ENCODE data around the gene NOTCH2.

NOTCH2 gene

DNA sequence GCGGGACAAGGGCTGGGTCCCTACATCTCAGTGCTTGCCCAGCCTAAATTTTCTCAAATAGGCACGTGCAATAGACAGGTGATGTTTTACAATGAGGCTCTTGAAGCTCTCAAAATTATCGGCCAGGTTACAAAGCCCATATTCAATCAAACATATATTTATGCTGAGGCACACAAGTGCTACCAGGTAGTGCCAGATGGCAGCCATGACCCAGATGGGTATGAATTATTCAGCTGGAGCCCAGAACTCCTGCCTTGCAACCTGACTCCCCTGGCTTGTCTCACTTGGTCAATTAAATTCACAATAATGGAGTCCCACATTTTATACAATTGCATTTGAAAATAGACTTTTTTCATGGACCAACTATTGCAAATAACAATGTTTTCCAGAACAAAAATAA lies 160.8 kb downstream of the NOTCH2 start:
- Histone ChIP-seq H3K18ac (ENCODE audit: low read length) (no peak overlapping the region), H3K27ac (ENCODE audit: low read depth, low read length) (no peak overlapping the region), H3K4me3 (ENCODE audit: low read depth, low read length) (no peak overlapping the region), H3K4ac (ENCODE audit: low read depth, low read length) (no peak overlapping the region), H3K79me1 (ENCODE audit: low read length) (no peaks in the 10 kb centered on the region), H2BK5ac (ENCODE audit: low read depth, low read length, poor library complexity) (no peak overlapping the region), H2AK5ac (ENCODE audit: low read length) (no peak overlapping the region), H3K4me2 (ENCODE audit: low read length) (no peak overlapping the region), H4K91ac (ENCODE audit: low read depth, low read length) (no peak overlapping the region), H2BK12ac (ENCODE audit: low read length) (no peak overlapping the region), H3K9ac (ENCODE audit: low read length) (no peak overlapping the region), H2BK120ac (ENCODE audit: insufficient read depth, low read length, poor library complexity) (no peak overlapping the region), H3K9me3 (ENCODE audit: insufficient read depth, low read depth, low read length) (peaks cover 6% of the 10 kb centered on the region), H3K36me3 (ENCODE audit: control insufficient read depth in 1 of 2, insufficient read depth in 2 of 2, low read length in 2 of 2) (no peaks in the 10 kb centered on the region), H3K27me3 (ENCODE audit: insufficient read depth, low read length) (no peaks in the 10 kb centered on the region), H3K4me1 (ENCODE audit: control insufficient read depth in 1 of 2, insufficient read depth in 2 of 2, low read length in 2 of 2) (no peaks in the 10 kb centered on the region), H2AFZ (ENCODE audit: insufficient read depth, low read length, poor library complexity) (no peak overlapping the region), H4K12ac (ENCODE audit: low read depth, low read length) (no peak overlapping the region), H3K79me2 (ENCODE audit: control insufficient read depth, insufficient read depth, low read length, poor library complexity) (no peaks in the 10 kb centered on the region), H3K23ac (ENCODE audit: low read length) (no peak overlapping the region), H3K14ac (ENCODE audit: low read length) (no peak overlapping the region), H4K8ac (ENCODE audit: low read depth, low read length) (no peak overlapping the region)
- no CpG with 5 or more reads among the region's 3 CpGs for WGBS (ENCODE audit: extremely low coverage, insufficient coverage, insufficient read length)
- DNase-seq, result no peak

DNA sequence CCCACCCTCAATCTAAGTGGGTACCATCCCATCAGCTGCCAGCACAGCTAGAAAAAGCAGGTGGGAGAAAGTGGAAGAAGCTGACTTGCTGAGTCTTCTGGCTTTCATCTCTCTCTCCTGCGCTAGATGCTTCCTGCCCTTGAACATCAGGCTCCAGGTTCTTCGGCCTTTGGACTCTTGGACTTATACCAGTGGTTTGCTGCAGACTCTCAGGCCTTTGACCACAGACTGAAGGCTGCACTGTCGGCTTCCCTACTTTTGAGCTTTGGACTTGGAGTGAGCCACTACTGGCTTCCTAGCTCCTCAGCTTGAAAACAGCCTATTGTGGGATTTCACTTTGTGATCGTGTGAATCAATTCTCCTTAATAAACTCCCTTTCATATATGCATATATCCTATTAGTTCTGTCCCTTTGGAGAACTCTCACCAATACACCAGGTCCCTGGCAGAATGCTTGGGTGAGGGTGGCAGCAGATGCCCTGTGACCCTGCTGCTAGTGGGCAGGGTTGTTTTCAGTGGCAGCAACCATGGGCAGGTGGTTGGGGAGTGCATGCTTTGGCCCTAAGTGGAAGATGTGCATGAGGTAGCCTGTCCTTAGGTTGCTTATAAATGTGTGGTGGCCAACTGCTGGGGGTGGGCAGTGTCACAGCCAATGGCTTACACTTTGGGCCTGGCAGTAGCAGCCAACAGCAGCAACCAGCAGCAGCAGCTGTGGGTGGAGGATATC lies 162.4 kb downstream of the NOTCH2 start:
- H4K91ac ChIP-seq (ENCODE audit: low read depth, low read length), result no peak overlapping the region
- no peak overlapping the region for H2BK5ac ChIP-seq (ENCODE audit: low read depth, low read length, poor library complexity)
- no peaks in the 10 kb centered on the region for H3K79me2 ChIP-seq (ENCODE audit: control insufficient read depth, insufficient read depth, low read length, poor library complexity)
- H3K4ac ChIP-seq (ENCODE audit: low read depth, low read length), result no peak overlapping the region
- no CpG with 5 or more reads among the region's 4 CpGs for WGBS (ENCODE audit: extremely low coverage, insufficient coverage, insufficient read length)
- H3K4me1 ChIP-seq (ENCODE audit: control insufficient read depth in 1 of 2, insufficient read depth in 2 of 2, low read length in 2 of 2), result no peaks in the 10 kb centered on the region
- no peak overlapping the region for H2BK120ac ChIP-seq (ENCODE audit: insufficient read depth, low read length, poor library complexity)
- no peak overlapping the region for H4K12ac ChIP-seq (ENCODE audit: low read depth, low read length)
- H3K36me3 ChIP-seq (ENCODE audit: control insufficient read depth in 1 of 2, insufficient read depth in 2 of 2, low read length in 2 of 2), result no peaks in the 10 kb centered on the region
- no peak overlapping the region for H3K23ac ChIP-seq (ENCODE audit: low read length)
- no peak overlapping the region for H3K9ac ChIP-seq (ENCODE audit: low read length)
- H2AFZ ChIP-seq (ENCODE audit: insufficient read depth, low read length, poor library complexity), result no peak overlapping the region
- no peak overlapping the region for H3K4me3 ChIP-seq (ENCODE audit: low read depth, low read length)
- no peak overlapping the region for H3K14ac ChIP-seq (ENCODE audit: low read length)
- H3K27me3 ChIP-seq (ENCODE audit: insufficient read depth, low read length), result no peaks in the 10 kb centered on the region
- no peak overlapping the region for H2BK12ac ChIP-seq (ENCODE audit: low read length)
- no peak overlapping the region for H3K18ac ChIP-seq (ENCODE audit: low read length)
- no peak overlapping the region for H4K8ac ChIP-seq (ENCODE audit: low read depth, low read length)
- no peaks in the 10 kb centered on the region for H3K79me1 ChIP-seq (ENCODE audit: low read length)
- H3K9me3 ChIP-seq (ENCODE audit: insufficient read depth, low read depth, low read length), result peaks cover 6% of the 10 kb centered on the region
- no peak for DNase-seq
- no peak overlapping the region for H3K4me2 ChIP-seq (ENCODE audit: low read length)
- H3K27ac ChIP-seq (ENCODE audit: low read depth, low read length), result no peak overlapping the region
- H2AK5ac ChIP-seq (ENCODE audit: low read length), result no peak overlapping the region

DNA sequence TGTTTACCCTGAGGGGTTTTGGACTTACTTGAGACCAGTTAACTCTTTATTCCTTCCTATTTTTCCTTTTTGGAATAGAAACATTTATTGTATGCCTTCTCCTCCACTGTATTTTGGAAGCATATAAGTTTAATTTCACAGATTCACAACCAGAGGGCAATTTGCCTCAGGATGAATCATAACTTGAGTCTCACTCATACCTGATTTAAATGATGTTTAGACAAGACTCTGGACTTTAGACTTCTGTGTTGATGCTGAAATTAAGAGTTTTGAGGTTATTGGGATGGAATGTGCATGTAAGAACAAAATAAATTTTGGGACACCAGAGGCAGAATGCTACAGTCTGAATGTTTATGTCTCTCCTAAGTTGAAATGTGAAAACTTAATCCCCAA lies 166.0 kb downstream of the NOTCH2 start:
- H2AK5ac ChIP-seq (ENCODE audit: low read length), result no peak overlapping the region
- no peak overlapping the region for H3K14ac ChIP-seq (ENCODE audit: low read length)
- no peak overlapping the region for H4K8ac ChIP-seq (ENCODE audit: low read depth, low read length)
- no peak overlapping the region for H3K4ac ChIP-seq (ENCODE audit: low read depth, low read length)
- no peak for DNase-seq
- no peak overlapping the region for H4K12ac ChIP-seq (ENCODE audit: low read depth, low read length)
- no peaks in the 10 kb centered on the region for H3K36me3 ChIP-seq (ENCODE audit: control insufficient read depth in 1 of 2, insufficient read depth in 2 of 2, low read length in 2 of 2)
- H4K91ac ChIP-seq (ENCODE audit: low read depth, low read length), result no peak overlapping the region
- no peak overlapping the region for H3K27ac ChIP-seq (ENCODE audit: low read depth, low read length)
- H3K4me1 ChIP-seq (ENCODE audit: control insufficient read depth in 1 of 2, insufficient read depth in 2 of 2, low read length in 2 of 2), result no peaks in the 10 kb centered on the region
- H2BK120ac ChIP-seq (ENCODE audit: insufficient read depth, low read length, poor library complexity), result no peak overlapping the region
- no peaks in the 10 kb centered on the region for H3K79me1 ChIP-seq (ENCODE audit: low read length)
- no peak overlapping the region for H3K4me3 ChIP-seq (ENCODE audit: low read depth, low read length)
- no peaks in the 10 kb centered on the region for H3K79me2 ChIP-seq (ENCODE audit: control insufficient read depth, insufficient read depth, low read length, poor library complexity)
- no peak overlapping the region for H2BK12ac ChIP-seq (ENCODE audit: low read length)
- no peak overlapping the region for H2AFZ ChIP-seq (ENCODE audit: insufficient read depth, low read length, poor library complexity)
- H3K23ac ChIP-seq (ENCODE audit: low read length), result no peak overlapping the region
- H3K4me2 ChIP-seq (ENCODE audit: low read length), result no peak overlapping the region
- H3K27me3 ChIP-seq (ENCODE audit: insufficient read depth, low read length), result no peaks in the 10 kb centered on the region
- H3K9ac ChIP-seq (ENCODE audit: low read length), result no peak overlapping the region
- peaks cover 6% of the 10 kb centered on the region for H3K9me3 ChIP-seq (ENCODE audit: insufficient read depth, low read depth, low read length)
- H3K18ac ChIP-seq (ENCODE audit: low read length), result no peak overlapping the region
- no peak overlapping the region for H2BK5ac ChIP-seq (ENCODE audit: low read depth, low read length, poor library complexity)

GRCh38 chr1:119902775-119903442 lies 166.6 kb downstream of the NOTCH2 start:
- Histone ChIP-seq H3K79me2 (ENCODE audit: control insufficient read depth, insufficient read depth, low read length, poor library complexity) (no peaks in the 10 kb centered on the region), H3K79me1 (ENCODE audit: low read length) (no peaks in the 10 kb centered on the region), H3K4ac (ENCODE audit: low read depth, low read length) (no peak overlapping the region), H3K9ac (ENCODE audit: low read length) (no peak overlapping the region), H4K91ac (ENCODE audit: low read depth, low read length) (no peak overlapping the region), H3K4me3 (ENCODE audit: low read depth, low read length) (no peak overlapping the region), H2AK5ac (ENCODE audit: low read length) (no peak overlapping the region), H2BK120ac (ENCODE audit: insufficient read depth, low read length, poor library complexity) (no peak overlapping the region), H3K9me3 (ENCODE audit: insufficient read depth, low read depth, low read length) (peaks cover 6% of the 10 kb centered on the region), H2BK12ac (ENCODE audit: low read length) (no peak overlapping the region), H3K4me2 (ENCODE audit: low read length) (no peak overlapping the region), H4K8ac (ENCODE audit: low read depth, low read length) (no peak overlapping the region), H3K27ac (ENCODE audit: low read depth, low read length) (no peak overlapping the region), H4K12ac (ENCODE audit: low read depth, low read length) (no peak overlapping the region), H3K36me3 (ENCODE audit: control insufficient read depth in 1 of 2, insufficient read depth in 2 of 2, low read length in 2 of 2) (no peaks in the 10 kb centered on the region), H2AFZ (ENCODE audit: insufficient read depth, low read length, poor library complexity) (no peak overlapping the region), H2BK5ac (ENCODE audit: low read depth, low read length, poor library complexity) (no peak overlapping the region), H3K4me1 (ENCODE audit: control insufficient read depth in 1 of 2, insufficient read depth in 2 of 2, low read length in 2 of 2) (no peaks in the 10 kb centered on the region), H3K18ac (ENCODE audit: low read length) (no peak overlapping the region), H3K14ac (ENCODE audit: low read length) (no peak overlapping the region), H3K27me3 (ENCODE audit: insufficient read depth, low read length) (no peaks in the 10 kb centered on the region), H3K23ac (ENCODE audit: low read length) (no peak overlapping the region)
- no peak for DNase-seq
- whole genome bisulfite sequencing (ENCODE audit: extremely low coverage, insufficient coverage, insufficient read length), result no CpG with 5 or more reads among the region's 4 CpGs

Measured in trophoblast cell (in vitro differentiated cells and primary cell).